T-helper 22 cell (primary cell): Measurements from ENCODE around the gene DST.

Experiments
- DNase-seq: peaks from one replicate; pipeline ENCODE4 v3.0.0-alpha.2; 2020; ENCODE audit warnings: low read depth

DST gene

GRCh38 chr6:56620229-56620868 lies 22.3 kb downstream of the DST start:
- no peak for DNase-seq

- no peak for DNase-seq
Observed at GRCh38 chr6:56618050-56618449, 24.6 kb downstream of the DST start.

- no peak for DNase-seq
Observed at GRCh38 chr6:56616967-56617366, 25.7 kb downstream of the DST start.

GRCh38 chr6:56613247-56613851 lies 29.3 kb downstream of the DST start:
- no peak for DNase-seq

GRCh38 chr6:56608332-56608731 lies 34.4 kb downstream of the DST start:
- no peak for DNase-seq

- DNase-seq: no peak
Observed at GRCh38 chr6:56607111-56607752, 35.5 kb downstream of the DST start.

GRCh38 chr6:56605435-56605834 lies 37.3 kb downstream of the DST start:
- DNase-seq: no peak

GRCh38 chr6:56604186-56604585 lies 38.5 kb downstream of the DST start:
- no peak for DNase-seq

- DNase-seq: no peak
Observed at GRCh38 chr6:56601390-56601789, 41.3 kb downstream of the DST start.

GRCh38 chr6:56595490-56596122 lies 47.1 kb downstream of the DST start:
- no peak for DNase-seq

GRCh38 chr6:56594699-56595098 lies 48.0 kb downstream of the DST start:
- no peak for DNase-seq

GRCh38 chr6:56593801-56594318 lies 48.8 kb downstream of the DST start:
- no peak for DNase-seq

GRCh38 chr6:56582236-56582635 lies 60.5 kb downstream of the DST start:
- DNase-seq: no peak

GRCh38 chr6:56581296-56581925 lies 61.3 kb downstream of the DST start:
- DNase-seq: no peak

GRCh38 chr6:56580271-56580670 lies 62.4 kb downstream of the DST start:
- no peak for DNase-seq

- DNase-seq: no peak
Observed at GRCh38 chr6:56579155-56579851, 63.4 kb downstream of the DST start.

GRCh38 chr6:56575736-56576135 lies 67.0 kb downstream of the DST start:
- DNase-seq: no peak

- DNase-seq: no peak
Observed at GRCh38 chr6:56574292-56574691, 68.4 kb downstream of the DST start.

GRCh38 chr6:56573624-56574023 lies 69.1 kb downstream of the DST start:
- DNase-seq: no peak

- no peak for DNase-seq
Observed at GRCh38 chr6:56572788-56573471, 69.8 kb downstream of the DST start.

- no peak for DNase-seq
Observed at GRCh38 chr6:56571605-56572004, 71.1 kb downstream of the DST start.
